CD4-positive, alpha-beta T cell (primary cell): ENCODE data around the gene SV2C. TPM values are rescaled to one million over a fixed set of nuclear protein-coding genes. Genes with fewer than 3 reads are reported as not detected.

Experiments used
- ATAC-seq: fragments of 200-7000 bp; cut with Tn5 transposase; one replicate; pipeline ENCODE4 v1.10.0; 2022; ENCODE audit warnings: mild to moderate bottlenecking; ENCODE audit not compliant: poor library complexity
- CTCF ChIA-PET: fragments of 350-600 bp; sonication (Branson Sonifier 250); formaldehyde crosslinking; loops from one replicate; lab custom pipeline; 2021; ENCODE audit warnings: antibody characterized with exemption, inconsistent platforms; lab: Charles Lee
- POLR2A ChIA-PET: fragments of 350-600 bp; sonication (Branson Sonifier 250); formaldehyde crosslinking; loops from one replicate; lab custom pipeline; 2021; ENCODE audit warnings: antibody characterized with exemption, inconsistent platforms; lab: Charles Lee
- DNase-seq, 14 experiments: peaks; one replicate each; pipeline ENCODE4 v3.0.0-alpha.2; 2013 to 2020; ENCODE audit warnings: mixed read lengths in 2 of 14
- H3K27ac ChIP-seq, 2 donors: one replicate each; pipeline versions ENCODE4 v1.5.1 to v1.7.0; 2013; ENCODE audit warnings: low read length in 2 of 2, low read depth in 1 of 2, mild to moderate bottlenecking in 1 of 2
- H3K27me3 ChIP-seq, 2 experiments: 1 replicate in 1 of 2; 2 replicates in 1 of 2; pipeline versions ENCODE4 v1.6.1 to v1.7.0; 2013; ENCODE audit warnings: low read length in 2 of 2, control low read depth in 1 of 2, mild to moderate bottlenecking in 1 of 2, moderate library complexity in 1 of 2; ENCODE audit not compliant: insufficient read depth in 2 of 2, control insufficient read depth in 1 of 2
- H3K36me3 ChIP-seq: one replicate; pipeline ENCODE4 v1.6.1; 2013; ENCODE audit warnings: low read length, control low read depth; ENCODE audit not compliant: insufficient read depth
- H3K4me1 ChIP-seq: one replicate; pipeline ENCODE4 v1.6.1; 2013; ENCODE audit warnings: low read length, control low read depth; ENCODE audit not compliant: insufficient read depth
- H3K4me3 ChIP-seq: one replicate; pipeline ENCODE4 v1.5.1; 2013; ENCODE audit warnings: mild to moderate bottlenecking, low read length, moderate library complexity
- H3K9me3 ChIP-seq, 2 experiments: 1 replicate in 1 of 2; 2 replicates in 1 of 2; pipeline versions ENCODE4 v1.6.1 to v1.7.0; 2013; ENCODE audit warnings: low read length in 2 of 2, mild to moderate bottlenecking in 2 of 2, control low read depth in 1 of 2, moderate library complexity in 1 of 2; ENCODE audit not compliant: control insufficient read depth in 1 of 2, insufficient read depth in 1 of 2
- H3K27ac Mint-ChIP-seq: one replicate; pipeline ENCODE4 v1.8.0; 2020; ENCODE audit warnings: mixed read lengths
- H3K27me3 Mint-ChIP-seq: one replicate; pipeline ENCODE4 v1.8.0; 2021; ENCODE audit warnings: mixed read lengths
- H3K36me3 Mint-ChIP-seq: one replicate; pipeline ENCODE4 v1.8.0; 2021; ENCODE audit warnings: low read depth, mixed read lengths
- H3K4me1 Mint-ChIP-seq: one replicate; pipeline ENCODE4 v1.8.0; 2021; ENCODE audit warnings: low read depth, mixed read lengths
- H3K4me3 Mint-ChIP-seq: one replicate; pipeline ENCODE4 v1.8.0; 2020; ENCODE audit warnings: mild to moderate bottlenecking, mixed read lengths
- H3K9me3 Mint-ChIP-seq: one replicate; pipeline ENCODE4 v1.8.0; 2020; ENCODE audit warnings: mixed read lengths
- CTCF ChIP-seq: fragments of 200-600 bp; IDR thresholded peaks from one replicate; pipeline ENCODE4 v1.8.0; 2022; ENCODE audit warnings: antibody characterized with exemption, mild to moderate bottlenecking
- intact Hi-C, 2 experiments: fragments of 100-400 bp; cut with DNase I in 1 of 2; cut with micrococcal nuclease in 1 of 2; formaldehyde crosslinking; loops; one replicate each; pipeline versions ENCODE4 v1.15.1 to v1.9.0; 2023 to 2025; cut with DNase I, micrococcal nuclease
- total RNA-seq, 174 experiments: library from RNA in 2 of 174; stranded (reverse) in 2 of 174; gene quantifications; one replicate each; pipeline ENCODE4 v1.2.3 and lab custom pipeline; 2021 to 2026

The SV2C gene
- total RNA-seq, 2 experiments from 2014 or later, result 0.03 to 0.08 TPM

GRCh38 chr5:76125346-76125745 is 42.2 kb downstream of the SV2C start:
- Mint-ChIP-seq H3K36me3 (no peaks in the 10 kb centered on the region), H3K4me1 (no peaks in the 10 kb centered on the region), H3K9me3 (no peaks in the 10 kb centered on the region), H3K4me3 (no peak overlapping the region), H3K27me3 (peaks cover 25% of the 10 kb centered on the region), H3K27ac (no peak overlapping the region)
- DNase-seq (no peak), ATAC-seq (no peak)
- intact Hi-C loops, result no loop called here
- H3K4me1 ChIP-seq, result no peaks in the 10 kb centered on the region
- H3K4me3 ChIP-seq, result no peak overlapping the region
- no peaks in the 10 kb centered on the region for H3K36me3 ChIP-seq
- H3K9me3 ChIP-seq, result no peaks in the 10 kb centered on the region
- H3K27me3 ChIP-seq, result peaks cover 0 to 6% of the 10 kb centered on the region in 2 experiments
- TF ChIP-seq CTCF, result no peak
- no peak overlapping the region for H3K27ac ChIP-seq
- ChIA-PET CTCF (no interaction called here), POLR2A (no interaction called here)

- Mint-ChIP-seq H3K4me3 (no peak overlapping the region), H3K27ac (no peak overlapping the region), H3K27me3 (peaks cover 25% of the 10 kb centered on the region), H3K36me3 (no peaks in the 10 kb centered on the region), H3K4me1 (no peaks in the 10 kb centered on the region), H3K9me3 (no peaks in the 10 kb centered on the region)
- CTCF ChIA-PET, result no interaction called here
- Histone ChIP-seq H3K4me3 (no peak overlapping the region), H3K27ac (no peak overlapping the region), H3K9me3 (no peaks in the 10 kb centered on the region), H3K4me1 (no peaks in the 10 kb centered on the region), H3K36me3 (no peaks in the 10 kb centered on the region), H3K27me3 (peaks cover 0 to 6% of the 10 kb centered on the region in 2 experiments)
- intact Hi-C loops, result no loop called here
- POLR2A ChIA-PET, result no interaction called here
- TF ChIP-seq CTCF, result no peak
- DNase-seq, result no peak
- ATAC-seq, result no peak
Observed at GRCh38 chr5:76125888-76126287, 42.7 kb downstream of the SV2C start.

- H3K4me3 ChIP-seq, result no peak overlapping the region
- Mint-ChIP-seq H3K27me3 (peaks cover 20% of the 10 kb centered on the region), H3K36me3 (no peaks in the 10 kb centered on the region), H3K4me1 (no peaks in the 10 kb centered on the region), H3K27ac (no peak overlapping the region), H3K4me3 (no peak overlapping the region), H3K9me3 (no peaks in the 10 kb centered on the region)
- intact Hi-C loops, result no loop called here
- POLR2A ChIA-PET, result no interaction called here
- DNase-seq (no peak), ATAC-seq (no peak)
- no peak for TF ChIP-seq CTCF
- H3K27ac ChIP-seq, result no peak overlapping the region
- CTCF ChIA-PET, result no interaction called here
- no peaks in the 10 kb centered on the region for H3K4me1 ChIP-seq
- H3K27me3 ChIP-seq, result no peaks in the 10 kb centered on the region
- H3K9me3 ChIP-seq, result no peaks in the 10 kb centered on the region
- H3K36me3 ChIP-seq, result no peaks in the 10 kb centered on the region
Observed at GRCh38 chr5:76134003-76134402, 50.8 kb downstream of the SV2C start.
